LNCAP (cell line): Measurements from ENCODE around the gene TIAL1.

ENCODE experiments used
- CTCF ChIP-seq: fragments of 450-650 bp; IDR thresholded peaks from 2 replicates; pipeline ENCODE4 v1.5.1; 2017; ENCODE audit warnings: mild to moderate bottlenecking

Gene TIAL1

GRCh38 chr10:119524720-119525070 lies 72.1 kb downstream of the TIAL1 start:
- TF ChIP-seq CTCF: no peak

GRCh38 chr10:119523895-119524719 lies 72.7 kb downstream of the TIAL1 start:
- TF ChIP-seq CTCF: no peak
